ENCODE data around the gene OSER1.

- TF ChIP-seq CTCF (conservative IDR thresholded peaks at IDR 0.05; ENCODE audit: low read depth, low read length) = peak; percentile 24; the same call in 1 of the 2 replicates
- no peak for TF ChIP-seq EZH2phosphoT487 (IDR thresholded peaks at IDR 0.05; ENCODE audit: borderline replicate concordance, low read length)
- TF ChIP-seq EZH2 (IDR thresholded peaks at IDR 0.05; ENCODE audit: low read length, unreplicated experiment) = no peak
These were observed 43.0 kb upstream of the OSER1 start for GRCh38 chr20:44253528-44253927.
